Naive thymus-derived CD4-positive, alpha-beta T cell (primary cell): ENCODE results near the gene PLD1. TPM values are rescaled to one million over a fixed set of nuclear protein-coding genes. Genes with fewer than 3 reads are reported as not detected.
A peak's percentile ranks its signal among the peaks of the same experiment; 100 is the strongest.

Experiments
- ATAC-seq: fragments of 150-1000 bp; cut with Tn5 transposase; 2 replicates; pipeline ENCODE4 v1.10.0; 2021; ENCODE audit warnings: mild to moderate bottlenecking, moderate library complexity
- CTCF ChIA-PET: fragments of 350-600 bp; sonication (Branson Sonifier 250); formaldehyde crosslinking; loops from one replicate; lab custom pipeline; 2021; ENCODE audit warnings: antibody characterized with exemption; lab: Charles Lee
- POLR2A ChIA-PET: fragments of 350-600 bp; sonication (Branson Sonifier 250); formaldehyde crosslinking; loops from one replicate; lab custom pipeline; 2021; ENCODE audit warnings: antibody characterized with exemption, inconsistent platforms; lab: Charles Lee
- DNase-seq, 9 donors: peaks; one replicate each; pipeline versions ENCODE4 v3.0.0 to v3.0.0-alpha.2; 2020 to 2022; ENCODE audit warnings: mixed read lengths in 1 of 9
- H3K27ac ChIP-seq: one replicate; pipeline ENCODE4 v1.7.0; 2013; ENCODE audit warnings: mild to moderate bottlenecking, low read depth, low read length, moderate library complexity
- H3K27me3 ChIP-seq, 2 donors: one replicate each; pipeline ENCODE4 v1.7.0; 2013; ENCODE audit warnings: low read length in 2 of 2, mild to moderate bottlenecking in 2 of 2, moderate library complexity in 2 of 2; ENCODE audit not compliant: control insufficient read depth in 2 of 2, insufficient read depth in 2 of 2
- H3K36me3 ChIP-seq, 3 experiments: 1 replicate in 2 of 3; 2 replicates in 1 of 3; pipeline ENCODE4 v1.7.0; 2013; ENCODE audit warnings: low read length in 3 of 3, mild to moderate bottlenecking in 3 of 3, moderate library complexity in 1 of 3; ENCODE audit not compliant: insufficient read depth in 3 of 3, control insufficient read depth in 2 of 3
- H3K4me1 ChIP-seq, 2 donors: one replicate each; pipeline ENCODE4 v1.7.0; 2013; ENCODE audit warnings: low read length in 2 of 2, mild to moderate bottlenecking in 2 of 2, moderate library complexity in 1 of 2; ENCODE audit not compliant: control insufficient read depth in 2 of 2, insufficient read depth in 2 of 2
- H3K4me3 ChIP-seq: 2 replicates; pipeline ENCODE4 v1.7.0; 2013; ENCODE audit warnings: mild to moderate bottlenecking, low read length
- H3K9me3 ChIP-seq, 3 experiments: 1 replicate in 2 of 3; 2 replicates in 1 of 3; pipeline ENCODE4 v1.7.0; 2013; ENCODE audit warnings: low read length in 3 of 3; ENCODE audit not compliant: control insufficient read depth in 2 of 3
- H3K27ac Mint-ChIP-seq, 9 donors: one replicate each; pipeline ENCODE4 v1.8.0; 2020 to 2022; ENCODE audit warnings: mixed read lengths in 9 of 9, mild to moderate bottlenecking in 8 of 9, moderate library complexity in 5 of 9, inconsistent platforms in 2 of 9
- H3K27me3 Mint-ChIP-seq, 5 donors: one replicate each; pipeline ENCODE4 v1.8.0; 2021 to 2022; ENCODE audit warnings: mixed read lengths in 5 of 5, mild to moderate bottlenecking in 1 of 5
- H3K36me3 Mint-ChIP-seq, 5 donors: one replicate each; pipeline ENCODE4 v1.8.0; 2020 to 2022; ENCODE audit warnings: mixed read lengths in 5 of 5, mild to moderate bottlenecking in 3 of 5, inconsistent platforms in 1 of 5
- H3K4me1 Mint-ChIP-seq, 7 donors: one replicate each; pipeline ENCODE4 v1.8.0; 2020 to 2022; ENCODE audit warnings: mixed read lengths in 7 of 7, mild to moderate bottlenecking in 3 of 7, inconsistent platforms in 1 of 7
- H3K4me3 Mint-ChIP-seq, 10 donors: one replicate each; pipeline ENCODE4 v1.8.0; 2020 to 2022; ENCODE audit warnings: mild to moderate bottlenecking in 10 of 10, mixed read lengths in 10 of 10, moderate library complexity in 6 of 10, inconsistent platforms in 2 of 10
- H3K9me3 Mint-ChIP-seq, 11 donors: one replicate each; pipeline ENCODE4 v1.8.0; 2020 to 2022; ENCODE audit warnings: mixed read lengths in 11 of 11, mild to moderate bottlenecking in 4 of 11, inconsistent platforms in 1 of 11, moderate library complexity in 1 of 11
- intact Hi-C, 2 donors: fragments of 100-400 bp; cut with micrococcal nuclease; formaldehyde crosslinking; loops; one replicate each; pipeline ENCODE4 v1.15.1; 2023
- polyA plus RNA-seq, 2 donors: library from polyadenylated mRNA; unstranded; fragments of 300-500 nt; fragmentation: Illumina TruSeq; gene quantifications; one replicate each; pipeline ENCODE4 v1.2.3, GENCODE V29; 2021
- total RNA-seq, 6 experiments: library from RNA in 5 of 6; stranded (reverse) in 5 of 6; gene quantifications; 1 replicate in 5 of 6; 2 replicates in 1 of 6; pipeline ENCODE4 v1.2.3 and lab custom pipeline; 2021 to 2026

PLD1 gene
- total and polyA plus RNA-seq, 7 experiments from 2014 or later: 0.36 to 12.9 (median 1.4) TPM; not detected in 2

DNA sequence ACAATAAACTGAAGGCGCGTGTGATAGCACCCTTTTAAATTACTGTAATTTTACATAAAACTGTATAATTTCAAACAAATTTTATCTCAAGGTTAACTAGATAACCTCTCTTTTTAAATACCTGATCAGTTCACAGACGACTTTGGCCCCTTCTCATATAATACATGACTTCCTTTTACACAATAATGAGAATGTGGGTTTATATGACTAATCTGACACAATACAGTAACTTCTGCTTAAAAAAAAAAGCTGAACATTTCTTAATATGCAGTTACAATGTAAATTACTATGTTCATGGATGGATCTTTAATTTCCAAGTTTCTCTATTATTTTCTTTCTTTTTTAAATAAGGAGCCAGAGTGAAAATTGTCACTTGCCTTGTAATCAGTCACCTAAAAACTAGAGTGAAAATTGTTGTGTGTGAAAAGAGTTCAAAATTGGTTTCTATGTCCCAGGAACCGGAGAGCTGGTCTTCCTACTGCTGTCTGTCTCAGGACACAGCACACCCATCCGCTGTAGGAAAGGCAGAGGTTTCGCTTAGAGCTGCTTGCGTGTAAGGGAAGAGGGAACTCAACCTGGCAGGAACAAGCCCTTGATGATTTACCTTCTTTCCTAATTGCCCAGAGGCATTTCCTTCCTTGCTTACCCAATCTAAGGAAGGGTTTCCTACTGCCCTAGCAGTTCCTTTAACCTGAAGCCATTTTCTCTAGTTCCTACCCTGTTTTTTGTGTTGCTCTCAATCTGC is 33.3 kb downstream of the PLD1 start:
- no peaks in the 10 kb centered on the region for H3K9me3 ChIP-seq
- ChIA-PET POLR2A (no interaction called here), CTCF (no interaction called here)
- no peak for DNase-seq
- no peak overlapping the region for H3K4me3 ChIP-seq
- no peak overlapping the region for H3K27ac Mint-ChIP-seq
- no peaks in the 10 kb centered on the region for H3K36me3 Mint-ChIP-seq
- no peaks in the 10 kb centered on the region for H3K9me3 Mint-ChIP-seq
- peaks cover 0 to 4% (median 0%) of the 10 kb centered on the region in 7 donors for H3K4me1 Mint-ChIP-seq
- H3K36me3 ChIP-seq: no peaks in the 10 kb centered on the region
- intact Hi-C loops: loop anchor here in 1 of 2 donors (10.0 kb wide), 3 partner anchors 162 to 1362 kb away; partner anchors contain the start of gene CLDN11
- no peak overlapping the region for H3K27ac ChIP-seq
- H3K27me3 Mint-ChIP-seq: peaks cover 0 to 20% (median 6%) of the 10 kb centered on the region in 5 donors
- no peaks in the 10 kb centered on the region for H3K4me1 ChIP-seq
- H3K27me3 ChIP-seq: no peaks in the 10 kb centered on the region
- no peak overlapping the region for H3K4me3 Mint-ChIP-seq
- ATAC-seq: peak; percentile 64

DNA sequence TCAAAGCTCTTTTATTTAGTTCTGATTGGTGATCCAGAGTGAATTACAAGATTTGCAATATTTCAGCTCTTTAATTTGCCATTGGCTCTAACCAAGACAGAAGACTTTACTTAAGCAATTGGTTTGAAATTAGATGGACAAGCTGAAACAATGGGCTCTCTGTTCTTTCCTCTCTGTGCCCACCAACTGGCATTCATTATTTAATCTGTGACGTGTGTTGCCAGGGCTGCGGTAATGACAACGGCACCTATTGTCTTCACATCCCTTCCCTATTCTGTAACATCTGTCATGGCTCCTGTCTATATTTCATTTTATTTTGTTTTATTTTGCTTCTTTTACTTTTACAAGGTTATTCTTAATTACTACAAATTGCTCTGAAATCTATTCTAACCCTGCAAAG is 33.9 kb downstream of the PLD1 start:
- Histone ChIP-seq H3K27ac (no peak overlapping the region), H3K36me3 (no peaks in the 10 kb centered on the region), H3K4me1 (no peaks in the 10 kb centered on the region), H3K9me3 (no peaks in the 10 kb centered on the region), H3K4me3 (no peak overlapping the region), H3K27me3 (no peaks in the 10 kb centered on the region)
- ChIA-PET POLR2A (no interaction called here), CTCF (no interaction called here)
- H3K4me3 Mint-ChIP-seq: no peak overlapping the region
- H3K36me3 Mint-ChIP-seq: no peaks in the 10 kb centered on the region
- H3K9me3 Mint-ChIP-seq: no peaks in the 10 kb centered on the region
- intact Hi-C loops: loop anchor here in 1 of 2 donors (10.0 kb wide), 3 partner anchors 162 to 1362 kb away; partner anchors contain the start of gene CLDN11
- DNase-seq (no peak), ATAC-seq (no peak)
- H3K27ac Mint-ChIP-seq: no peak overlapping the region
- H3K27me3 Mint-ChIP-seq: peaks cover 0 to 22% (median 6%) of the 10 kb centered on the region in 5 donors
- H3K4me1 Mint-ChIP-seq: peaks cover 0 to 4% (median 0%) of the 10 kb centered on the region in 7 donors

DNA sequence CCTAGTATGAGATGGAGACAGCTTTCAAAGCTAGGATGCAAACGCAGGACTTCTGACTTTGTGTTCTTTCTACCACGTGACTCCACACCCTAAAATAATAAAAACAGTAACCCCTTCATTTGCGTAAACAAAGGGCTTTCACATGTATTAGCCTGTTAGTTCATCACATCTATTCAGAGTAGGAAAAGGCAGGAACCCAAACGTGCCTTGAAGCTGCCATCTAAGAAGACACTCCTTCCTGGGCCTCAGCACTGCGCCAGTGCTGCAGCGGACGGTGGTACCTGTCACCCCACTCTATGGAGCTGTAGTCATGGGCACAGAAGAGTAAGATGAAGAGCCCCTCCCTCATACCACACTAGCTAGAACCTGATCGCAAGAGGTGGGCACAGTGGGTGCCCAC is 34.3 kb downstream of the PLD1 start:
- CTCF ChIA-PET: no interaction called here
- peaks cover 0 to 26% (median 6%) of the 10 kb centered on the region in 5 donors for H3K27me3 Mint-ChIP-seq
- intact Hi-C loops: loop anchor here in 1 of 2 donors (10.0 kb wide), 3 partner anchors 161 to 1361 kb away; partner anchors contain the start of gene CLDN11

DNA sequence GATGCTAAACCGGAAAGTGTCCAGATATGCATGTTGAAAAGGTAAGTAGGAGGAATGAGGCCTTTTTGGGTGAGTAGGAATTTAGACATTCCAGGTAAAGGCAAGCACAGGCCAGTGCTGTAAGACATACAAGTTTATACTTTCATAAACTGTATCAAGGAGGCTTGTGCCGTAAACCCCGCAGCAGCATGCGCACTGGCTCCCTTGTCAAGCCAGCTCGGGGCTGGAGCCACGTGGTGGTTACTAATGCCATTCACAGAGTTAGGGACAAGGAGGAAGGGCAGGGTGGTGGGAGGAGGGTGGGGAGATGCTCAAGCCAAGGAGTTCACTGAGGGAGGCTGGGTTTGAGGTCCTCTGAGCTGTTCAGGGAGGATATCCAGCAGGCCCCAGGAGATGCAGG is 35.8 kb downstream of the PLD1 start:
- Mint-ChIP-seq H3K9me3 (no peaks in the 10 kb centered on the region), H3K27ac (no peak overlapping the region), H3K4me3 (no peak overlapping the region), H3K36me3 (no peaks in the 10 kb centered on the region), H3K4me1 (peaks cover 0 to 9% (median 0%) of the 10 kb centered on the region in 7 donors), H3K27me3 (peaks cover 0 to 19% (median 3%) of the 10 kb centered on the region in 5 donors)
- no peaks in the 10 kb centered on the region for H3K4me1 ChIP-seq
- H3K27ac ChIP-seq: no peak overlapping the region
- no peaks in the 10 kb centered on the region for H3K36me3 ChIP-seq
- POLR2A ChIA-PET: no interaction called here
- no peaks in the 10 kb centered on the region for H3K27me3 ChIP-seq
- no peak overlapping the region for H3K4me3 ChIP-seq
- ATAC-seq: no peak
- intact Hi-C loops: loop anchor here in 1 of 2 donors (5.0 to 10.0 kb wide), 4 partner anchors 127 to 1360 kb away; partner anchors contain the start of gene CLDN11
- no peaks in the 10 kb centered on the region for H3K9me3 ChIP-seq
- CTCF ChIA-PET: no interaction called here
- no peak for DNase-seq

More for the DNA sequence above, 34.3 kb downstream of the PLD1 start:
- Histone ChIP-seq H3K4me3 (no peak overlapping the region), H3K27ac (no peak overlapping the region), H3K9me3 (no peaks in the 10 kb centered on the region), H3K36me3 (no peaks in the 10 kb centered on the region), H3K4me1 (no peaks in the 10 kb centered on the region), H3K27me3 (no peaks in the 10 kb centered on the region)
- Mint-ChIP-seq H3K36me3 (no peaks in the 10 kb centered on the region), H3K27ac (no peak overlapping the region), H3K9me3 (no peaks in the 10 kb centered on the region), H3K4me1 (peaks cover 0 to 9% (median 0%) of the 10 kb centered on the region in 7 donors), H3K4me3 (no peak overlapping the region)
- POLR2A ChIA-PET: no interaction called here
- ATAC-seq: no peak
- DNase-seq: no peak

DNA sequence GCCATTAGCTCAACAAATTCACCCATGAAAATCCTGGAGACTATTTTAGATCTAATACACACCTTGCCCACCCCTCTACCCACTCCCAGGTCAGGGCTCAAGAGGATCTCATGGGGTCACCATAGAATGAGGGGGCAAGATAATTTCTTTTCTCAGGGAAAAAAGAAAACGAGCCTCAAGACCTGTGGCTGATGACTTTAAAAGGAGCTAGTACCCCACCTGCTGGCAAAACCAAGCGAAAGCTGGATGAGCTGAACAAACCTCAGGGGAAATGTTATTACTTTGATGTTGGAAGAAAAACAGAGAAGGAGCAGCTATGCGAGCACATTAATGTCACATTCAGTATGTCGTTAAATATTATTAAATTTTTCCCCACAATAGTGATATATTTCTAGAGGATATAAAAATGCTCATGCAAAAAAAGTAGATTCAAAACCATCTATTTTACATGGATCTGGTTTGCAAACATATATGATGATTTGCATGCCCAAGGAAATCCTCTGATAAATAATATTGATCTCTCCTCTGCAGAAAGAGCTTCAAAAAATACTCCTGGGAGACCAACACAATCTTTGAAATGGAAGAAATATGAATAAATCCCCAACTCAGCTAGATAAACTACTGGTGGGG is 37.7 kb downstream of the PLD1 start:
- ChIA-PET CTCF (interaction anchor here (0.6 to 2.5 kb wide), 14 partner anchors 9 to 1359 kb away, joined by 3 to 15 read pairs (median 6); no protein-coding TSS in a partner anchor), POLR2A (interaction anchor here (1.1 kb wide), 1 partner anchor 723 kb away, joined by 3 read pairs; no protein-coding TSS in a partner anchor)
- Histone ChIP-seq H3K4me3 (no peak overlapping the region), H3K36me3 (no peaks in the 10 kb centered on the region), H3K27me3 (no peaks in the 10 kb centered on the region), H3K4me1 (no peaks in the 10 kb centered on the region), H3K9me3 (no peaks in the 10 kb centered on the region), H3K27ac (no peak overlapping the region)
- H3K36me3 Mint-ChIP-seq: no peaks in the 10 kb centered on the region
- DNase-seq (peak in 7 of 9 donors; percentile 6 to 55 (median 36)), ATAC-seq (peak; percentile 58)
- no peaks in the 10 kb centered on the region for H3K9me3 Mint-ChIP-seq
- H3K4me1 Mint-ChIP-seq: peaks cover 0 to 9% (median 0%) of the 10 kb centered on the region in 7 donors
- H3K27me3 Mint-ChIP-seq: peaks cover 0 to 29% (median 0%) of the 10 kb centered on the region in 5 donors
- intact Hi-C loops: loop anchor here (1.0 to 10.0 kb wide), 9 partner anchors 125 to 1358 kb away; partner anchors contain the start of gene CLDN11 (in 1 of the 2)
- no peak overlapping the region for H3K27ac Mint-ChIP-seq
- no peak overlapping the region for H3K4me3 Mint-ChIP-seq

DNA sequence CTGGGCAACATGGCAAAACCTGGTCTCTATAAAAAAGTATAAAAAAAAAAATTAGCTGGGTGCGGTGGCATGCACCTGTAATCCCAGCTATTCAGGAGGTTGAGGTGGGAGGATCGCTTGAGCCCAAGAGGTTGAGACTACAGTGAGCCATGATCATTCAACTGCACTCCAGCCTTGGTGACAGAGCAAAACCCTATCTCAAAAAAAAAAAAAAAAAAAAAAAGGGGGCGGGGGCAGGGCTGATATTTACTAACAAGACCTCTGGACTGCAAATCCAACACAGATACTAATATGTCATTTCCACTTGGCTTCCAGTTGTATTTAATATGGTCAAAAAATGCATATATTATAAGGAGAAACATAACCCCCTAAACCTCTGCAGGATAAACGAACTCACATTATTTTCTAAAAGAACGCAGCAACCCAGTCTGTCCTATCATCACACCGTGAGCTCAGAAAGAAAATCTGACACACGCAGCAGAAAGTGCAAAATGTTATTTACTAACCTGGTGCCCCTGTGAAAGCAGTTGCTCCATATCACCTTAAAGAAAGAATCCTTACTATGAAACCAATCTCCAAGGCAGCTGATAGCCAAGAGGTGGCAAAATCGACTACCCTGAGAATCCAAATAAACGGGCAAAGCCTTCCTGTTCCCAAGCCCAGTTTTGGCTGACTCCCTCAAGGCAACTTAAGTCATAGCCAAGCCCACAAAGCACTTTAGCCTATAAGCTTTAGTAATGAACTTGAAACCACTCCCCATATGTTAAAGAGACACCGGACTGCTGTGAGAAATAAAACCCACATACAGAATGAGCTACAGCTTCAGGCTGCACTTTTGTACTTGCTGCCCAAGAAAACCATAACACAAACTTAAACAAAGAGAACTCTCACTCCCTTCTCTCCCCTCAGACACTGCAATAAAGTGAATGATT is 39.3 kb downstream of the PLD1 start:
- peaks cover 0 to 8% (median 0%) of the 10 kb centered on the region in 7 donors for H3K4me1 Mint-ChIP-seq
- H3K36me3 Mint-ChIP-seq: no peaks in the 10 kb centered on the region
- intact Hi-C loops: loop anchor here in 1 of 2 donors (5.0 to 10.0 kb wide), 4 partner anchors 124 to 1356 kb away; partner anchors contain the start of gene CLDN11
- ChIA-PET CTCF (interaction anchor here (0.6 to 2.5 kb wide), 6 partner anchors 13 to 809 kb away, joined by 3 to 15 read pairs (median 4); no protein-coding TSS in a partner anchor), POLR2A (no interaction called here)
- Histone ChIP-seq H3K4me3 (no peak overlapping the region), H3K4me1 (no peaks in the 10 kb centered on the region), H3K36me3 (no peaks in the 10 kb centered on the region), H3K27me3 (no peaks in the 10 kb centered on the region), H3K27ac (no peak overlapping the region), H3K9me3 (no peaks in the 10 kb centered on the region)
- H3K27me3 Mint-ChIP-seq: peaks cover 0 to 34% (median 3%) of the 10 kb centered on the region in 5 donors
- peak overlapping the region in 1 of 10 donors; percentile 54 for H3K4me3 Mint-ChIP-seq
- DNase-seq: peak in 1 of 9 donors; percentile 4
- ATAC-seq: peak; percentile 57
- no peak overlapping the region for H3K27ac Mint-ChIP-seq
- no peaks in the 10 kb centered on the region for H3K9me3 Mint-ChIP-seq
